GM18858 (cell line): ENCODE measurements around the gene KRTAP6-1.

Experiments used
- ATAC-seq: cut with Tn5 transposase; IDR thresholded peaks from one replicate; pipeline ENCODE4 v1.9.1; 2021; ENCODE audit not compliant: unreplicated experiment

KRTAP6-1 gene

DNA sequence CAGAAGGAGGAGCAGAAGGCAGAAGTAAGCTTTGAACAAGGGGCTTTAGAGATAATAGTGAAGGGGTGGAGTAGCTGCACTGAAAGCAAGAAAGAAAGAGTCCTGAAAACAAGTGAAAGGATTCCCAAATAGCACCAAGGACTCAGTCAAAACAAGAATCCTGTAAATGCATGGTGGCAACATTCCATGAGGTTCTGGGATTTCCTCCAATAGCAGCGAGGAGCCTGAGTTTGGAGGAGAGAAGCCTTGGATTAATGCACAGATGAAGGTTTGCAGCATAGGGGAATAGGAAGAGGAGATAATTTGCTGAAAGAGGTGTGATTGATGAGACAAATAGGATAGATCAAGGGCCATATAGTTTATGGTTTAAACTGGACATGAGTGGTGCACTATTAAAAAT, 34.4 kb downstream of the KRTAP6-1 start:
- no peak for ATAC-seq

DNA sequence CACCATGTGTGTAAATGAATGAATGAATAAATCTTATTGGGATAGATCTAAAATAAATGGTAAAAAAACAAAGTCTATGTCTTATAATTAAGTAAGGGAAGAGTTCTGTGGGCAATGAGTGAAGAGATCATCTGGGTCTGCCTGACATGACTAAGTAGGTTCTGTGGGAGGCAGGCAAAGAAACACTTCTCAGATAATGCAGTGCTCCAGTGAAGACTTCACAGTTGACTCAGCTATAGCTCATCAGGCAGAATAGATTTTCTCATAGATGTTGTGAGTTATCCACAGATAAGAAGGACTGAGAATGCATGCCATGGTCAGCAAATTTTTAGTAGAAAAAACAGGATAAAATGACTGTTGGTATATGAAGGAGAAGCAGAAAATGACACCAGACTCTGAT, 36.0 kb downstream of the KRTAP6-1 start:
- ATAC-seq, result no peak

DNA sequence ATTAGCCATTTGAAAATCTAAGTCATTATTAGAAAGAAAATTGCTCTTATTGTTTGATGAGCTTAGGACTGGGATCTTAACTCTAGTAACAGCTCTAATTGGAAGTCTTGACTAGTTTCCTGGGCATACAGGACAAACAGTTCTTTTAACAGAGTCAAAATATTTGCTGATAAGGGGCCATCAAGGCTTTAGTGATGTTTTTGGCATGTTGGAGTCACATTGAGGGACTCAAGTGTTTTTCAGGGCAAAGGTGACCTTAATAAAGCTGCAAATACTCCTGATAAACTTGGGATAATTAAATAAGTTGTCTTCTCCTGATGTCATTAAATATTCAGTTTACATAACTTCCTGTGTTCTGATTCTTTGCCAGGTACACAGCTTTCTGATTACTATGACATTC, 46.1 kb downstream of the KRTAP6-1 start:
- ATAC-seq, result no peak

DNA sequence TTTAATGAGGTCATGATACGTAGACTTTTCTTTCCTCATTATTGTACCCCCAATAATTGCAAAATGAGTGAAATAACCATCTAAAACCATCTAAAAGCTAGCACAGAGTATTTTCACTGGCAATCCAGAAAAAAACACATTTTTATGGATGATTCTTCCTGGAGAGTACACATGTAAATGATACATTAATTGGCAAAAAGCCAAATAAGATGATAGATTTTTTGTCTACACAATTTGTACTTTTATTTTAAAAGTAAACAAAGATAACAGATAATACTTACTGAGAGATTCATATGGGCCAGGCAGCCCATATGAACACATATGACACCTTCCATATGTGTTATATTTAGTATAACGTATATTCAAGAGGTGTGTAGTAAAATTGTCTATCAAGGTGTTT, 50.1 kb downstream of the KRTAP6-1 start:
- ATAC-seq, result no peak
